GM18867 (cell line): ENCODE measurements around the gene DPM1.

Experiments
- ATAC-seq: cut with Tn5 transposase; IDR thresholded peaks from one replicate; pipeline ENCODE4 v1.9.1; 2021; ENCODE audit warnings: mild to moderate bottlenecking, moderate library complexity; ENCODE audit not compliant: unreplicated experiment

The DPM1 gene

DNA sequence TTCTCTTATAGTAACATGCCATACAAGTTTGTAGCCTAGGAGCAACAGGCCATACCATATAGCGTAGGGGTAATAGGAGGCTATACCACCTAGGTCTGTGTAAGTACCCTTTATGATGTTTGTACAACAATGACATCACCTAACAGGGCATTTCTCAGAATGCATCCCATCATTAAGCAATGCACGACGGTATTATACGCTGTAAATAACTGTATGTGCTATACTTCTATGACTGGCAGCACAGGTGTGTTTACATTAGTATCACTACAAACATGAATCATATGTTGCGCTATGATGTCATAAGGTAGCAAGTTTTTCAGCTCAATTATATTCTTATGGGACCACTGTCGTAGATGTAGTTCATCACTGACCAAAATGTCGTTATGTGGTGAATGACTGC is 58.1 kb downstream of the DPM1 start:
- ATAC-seq, result no peak

DNA sequence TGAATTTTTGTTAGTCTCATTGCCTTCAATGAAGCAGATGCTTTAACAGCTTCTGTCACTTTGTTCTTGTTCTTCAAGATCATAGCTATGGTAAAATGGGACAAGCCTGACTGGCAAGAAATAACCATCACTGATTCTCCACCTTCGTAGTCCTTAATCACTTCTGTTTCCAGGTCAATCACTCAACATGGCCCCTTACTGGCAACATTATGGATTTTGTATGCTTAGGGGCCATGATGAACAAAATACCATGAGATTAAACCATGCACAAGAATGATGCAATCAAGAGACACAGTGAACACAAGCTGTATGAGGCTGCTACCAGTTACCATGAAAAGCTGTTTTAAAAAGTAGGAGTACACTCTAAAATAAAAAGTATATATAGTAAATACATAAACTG is 59.9 kb downstream of the DPM1 start:
- no peak for ATAC-seq

DNA sequence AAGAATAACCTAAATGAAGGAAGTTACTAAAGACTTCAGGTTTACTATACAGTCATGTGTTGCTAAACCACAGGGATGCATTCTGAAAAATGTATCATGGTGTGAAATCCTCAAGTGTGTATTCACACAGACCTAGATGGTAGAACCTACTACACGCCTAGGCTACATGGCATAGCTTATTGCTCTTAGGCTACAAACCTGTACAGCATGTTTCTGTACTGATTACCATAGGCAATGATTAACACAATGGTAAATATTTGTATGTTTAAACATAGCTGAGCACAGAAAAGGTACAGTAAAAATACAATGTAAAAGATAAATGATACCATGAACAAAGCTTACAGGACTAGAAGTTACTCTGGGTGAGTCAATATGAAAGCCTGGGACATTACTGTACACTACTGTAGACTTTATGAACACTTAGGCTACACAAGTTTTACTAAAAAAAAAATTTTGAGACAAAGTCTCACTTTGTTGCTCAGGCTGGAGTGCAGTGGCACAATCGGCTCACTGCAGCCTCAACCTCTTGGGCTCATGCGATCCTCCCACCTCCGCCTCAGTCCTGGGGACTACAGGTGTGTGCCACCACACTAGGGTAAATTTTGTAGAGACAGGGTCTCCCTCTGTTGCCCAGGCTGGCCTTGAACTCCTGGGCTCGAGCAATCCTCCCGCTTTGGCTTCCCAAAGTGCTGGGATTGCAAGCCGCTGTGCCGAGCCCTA is 63.1 kb downstream of the DPM1 start:
- no peak for ATAC-seq

DNA sequence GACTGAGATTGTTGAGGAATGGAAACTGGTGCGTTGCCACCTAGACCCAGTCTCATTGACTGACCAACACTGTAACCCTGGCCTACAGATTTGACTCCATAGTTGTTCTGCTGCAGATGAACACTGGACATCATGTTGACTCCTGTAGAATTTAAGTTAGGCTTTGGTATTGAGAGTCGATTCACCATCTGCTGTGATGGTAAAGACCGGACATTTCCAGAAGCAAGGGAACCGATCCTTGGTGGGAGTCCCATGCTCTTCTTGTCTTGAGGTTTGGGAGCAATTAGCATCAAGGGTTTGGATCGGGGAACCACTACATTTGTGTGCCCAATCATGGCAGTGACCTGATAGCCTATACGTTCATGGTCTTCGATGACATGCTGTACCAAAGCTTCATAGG is 64.7 kb downstream of the DPM1 start:
- ATAC-seq, result no peak

DNA sequence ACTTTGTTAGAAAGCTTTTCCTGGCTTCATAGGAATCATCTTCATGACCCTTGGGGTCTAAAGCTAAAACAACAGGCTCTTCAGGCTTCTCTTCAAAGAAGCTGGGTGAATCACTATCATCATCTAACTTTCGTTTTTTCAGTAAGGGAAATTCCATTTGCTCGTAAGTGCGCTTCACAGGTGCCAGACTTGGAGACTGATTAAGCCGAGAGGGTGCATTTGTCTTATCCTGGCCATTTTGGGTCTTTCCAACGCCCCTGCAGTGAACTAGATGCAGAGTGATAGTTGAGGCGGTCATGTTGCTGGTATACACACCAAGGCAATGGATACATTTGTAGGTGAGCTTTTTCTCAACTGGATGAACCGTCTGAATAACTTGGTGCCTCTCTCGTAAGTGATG is 65.9 kb downstream of the DPM1 start:
- ATAC-seq, result no peak

DNA sequence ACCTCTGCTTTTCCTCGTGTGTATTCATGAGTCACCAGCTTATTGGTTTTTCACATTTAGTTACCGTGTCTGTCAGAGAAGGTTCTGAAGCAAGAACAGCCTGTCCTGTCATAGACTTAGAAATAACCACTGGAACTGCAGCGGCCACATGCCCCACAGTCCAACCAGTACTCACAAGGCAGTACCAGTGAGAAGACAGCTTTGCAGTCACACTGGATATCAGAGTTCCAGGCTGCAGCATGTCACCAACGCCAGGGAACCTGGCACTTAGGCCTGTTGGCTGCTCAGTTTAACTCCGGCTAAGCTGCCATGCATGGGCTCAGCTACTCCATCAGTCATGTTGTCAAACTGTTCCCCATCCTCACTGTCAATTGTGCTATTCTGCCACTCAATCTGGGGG is 67.2 kb downstream of the DPM1 start:
- ATAC-seq, result no peak

DNA sequence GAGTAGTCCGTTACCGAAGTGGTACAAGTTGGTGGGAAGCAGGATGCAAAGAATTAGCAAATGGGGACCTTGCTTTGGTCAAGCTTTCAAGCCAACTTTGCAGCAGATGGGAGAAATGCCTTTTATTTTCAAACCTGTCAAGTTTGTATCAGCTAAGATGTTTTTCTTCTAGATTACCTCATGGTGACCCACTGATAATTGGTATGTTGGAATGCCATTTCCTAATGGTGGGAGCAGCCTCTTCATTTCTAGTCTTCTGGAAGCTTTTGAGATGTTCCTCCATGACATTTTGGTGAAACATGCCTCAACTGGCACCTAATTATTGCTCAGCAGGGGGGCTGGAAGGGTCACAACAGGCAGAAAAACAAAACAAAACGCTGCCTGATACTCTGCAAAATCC is 70.8 kb downstream of the DPM1 start:
- no peak for ATAC-seq

DNA sequence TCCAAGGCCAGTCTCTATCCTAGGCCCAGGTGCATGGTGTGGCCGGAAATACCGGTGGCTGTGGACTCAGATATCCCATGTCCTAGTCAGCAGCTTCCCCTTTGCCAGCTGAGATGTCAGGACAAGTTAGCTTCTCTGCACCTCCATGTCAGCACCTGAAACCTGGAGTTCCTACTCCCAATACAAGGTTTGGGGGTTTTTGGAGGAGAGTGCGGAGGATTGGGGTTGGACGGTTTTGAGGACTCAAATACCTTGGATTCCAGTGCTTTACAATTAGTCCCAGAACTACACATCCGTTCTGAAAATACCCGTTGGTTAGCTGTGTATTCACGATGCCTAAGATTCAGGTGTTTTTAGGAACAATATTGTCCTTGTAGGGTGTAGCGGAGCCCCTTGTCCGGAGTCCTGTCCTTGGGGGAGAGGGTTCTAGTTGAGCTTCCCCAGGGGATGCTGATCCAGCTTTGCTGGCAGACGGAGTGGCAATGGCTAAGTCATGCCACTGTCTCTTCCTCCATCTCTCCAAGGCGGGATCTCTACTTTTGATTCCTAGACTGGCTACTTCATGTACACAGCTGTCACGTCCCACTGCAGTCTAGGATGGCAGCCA is 72.0 kb downstream of the DPM1 start:
- ATAC-seq, result no peak

DNA sequence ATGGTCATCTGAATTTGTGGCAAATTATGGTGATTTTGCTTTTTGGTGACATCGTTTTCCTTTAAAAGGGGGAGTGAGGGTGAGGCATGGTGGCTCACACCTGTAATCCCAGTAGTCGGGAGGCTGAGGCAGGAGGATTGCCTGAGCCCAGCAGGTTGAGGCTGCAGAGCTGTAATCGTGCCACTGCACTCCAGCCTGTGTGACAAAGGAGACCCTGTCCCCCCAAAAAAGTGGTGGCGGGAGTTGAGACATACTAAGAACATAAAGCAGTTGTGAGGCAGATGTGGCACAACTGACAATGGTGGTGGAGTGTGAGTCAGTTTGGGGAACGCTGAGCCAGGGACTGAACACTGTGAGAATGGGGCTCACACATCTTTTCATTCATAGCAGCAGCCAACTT is 72.6 kb downstream of the DPM1 start:
- ATAC-seq, result no peak

DNA sequence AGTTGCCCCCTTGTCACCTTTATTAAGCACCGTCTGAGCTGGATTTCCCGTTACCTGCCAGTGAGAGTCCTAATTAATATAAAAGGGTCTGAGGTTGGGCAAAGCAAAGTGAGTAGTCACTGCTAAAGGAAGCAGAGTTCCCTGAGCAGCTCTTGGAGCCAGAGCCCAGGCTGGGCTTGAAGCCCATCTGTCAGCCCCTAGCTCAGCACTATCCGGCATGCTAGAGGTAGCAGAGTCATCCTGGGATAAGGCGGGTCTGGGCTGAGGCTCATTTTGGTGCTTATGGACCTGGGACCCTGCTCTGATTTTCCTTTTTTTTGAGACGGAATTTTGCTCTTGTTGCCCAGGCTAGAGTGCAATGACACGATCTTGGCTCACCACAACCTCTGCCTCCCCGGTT is 73.3 kb downstream of the DPM1 start:
- no peak for ATAC-seq
